HG02798 (cell line): ENCODE measurements around the gene PGRMC1.
A peak's percentile ranks its signal among the peaks of the same experiment; 100 is the strongest.
"Not testable (repeated sequence)": the region's sequence is repeated elsewhere in the genome, so short reads cannot be mapped to it uniquely, and the experiment has no call there.

Source experiments
- ATAC-seq: cut with Tn5 transposase; IDR thresholded peaks from one replicate; pipeline ENCODE4 v1.9.1; 2021; ENCODE audit warnings: mild to moderate bottlenecking; ENCODE audit not compliant: unreplicated experiment, poor library complexity

PGRMC1 gene

GRCh38 chrX:119235872-119236622, at the start of gene PGRMC1:
PGRMC1 (plus strand) TSS chrX:119236285; CDS start chrX:119236364, 79 bp downstream.
- peak; percentile 95 for ATAC-seq

- no peak for ATAC-seq
Measured at GRCh38 chrX:119186763-119187162, 49.3 kb upstream of the PGRMC1 start.

GRCh38 chrX:119187298-119187697, 48.8 kb upstream of the PGRMC1 start:
- ATAC-seq = no peak

- ATAC-seq = no peak
Measured at GRCh38 chrX:119189115-119189514, 47.0 kb upstream of the PGRMC1 start.

- no peak for ATAC-seq
Measured at GRCh38 chrX:119189595-119189994, 46.5 kb upstream of the PGRMC1 start.

- no peak for ATAC-seq
Measured at GRCh38 chrX:119190091-119190681, 45.9 kb upstream of the PGRMC1 start.

- no peak for ATAC-seq
Measured at GRCh38 chrX:119190831-119191230, 45.3 kb upstream of the PGRMC1 start.

- no peak for ATAC-seq
Measured at GRCh38 chrX:119194621-119195020, 41.5 kb upstream of the PGRMC1 start.

- no peak for ATAC-seq
Measured at GRCh38 chrX:119201570-119201969, 34.5 kb upstream of the PGRMC1 start.

- ATAC-seq = no peak
Measured at GRCh38 chrX:119206203-119206602, 29.9 kb upstream of the PGRMC1 start.

- not testable (repeated sequence) for ATAC-seq
Measured at GRCh38 chrX:119207483-119207882, 28.6 kb upstream of the PGRMC1 start.

GRCh38 chrX:119208401-119209057, 27.6 kb upstream of the PGRMC1 start:
- ATAC-seq = no peak

GRCh38 chrX:119210931-119211648, 25.0 kb upstream of the PGRMC1 start:
- not testable (repeated sequence) for ATAC-seq

- ATAC-seq = no peak
Measured at GRCh38 chrX:119211649-119212014, 24.5 kb upstream of the PGRMC1 start.

GRCh38 chrX:119218198-119218597, 17.9 kb upstream of the PGRMC1 start:
- ATAC-seq = no peak

- ATAC-seq = no peak
Measured at GRCh38 chrX:119222932-119223331, 13.2 kb upstream of the PGRMC1 start.

GRCh38 chrX:119223783-119224182, 12.3 kb upstream of the PGRMC1 start:
- no peak for ATAC-seq

- ATAC-seq = no peak
Measured at GRCh38 chrX:119226446-119226845, 9.6 kb upstream of the PGRMC1 start.

GRCh38 chrX:119228512-119229252, 7.4 kb upstream of the PGRMC1 start:
- no peak for ATAC-seq

- no peak for ATAC-seq
Measured at GRCh38 chrX:119229253-119229615, 6.9 kb upstream of the PGRMC1 start.
